HCT116 (cell line): ENCODE data around the gene KNDC1. TPM values are rescaled to one million over a fixed set of nuclear protein-coding genes. Genes with fewer than 3 reads are reported as not detected.

Experiments
- ATAC-seq: fragments of 200-7000 bp; cut with Tn5 transposase; 2 replicates; pipeline ENCODE4 v1.9.1; 2020; ENCODE audit warnings: mild to moderate bottlenecking, moderate library complexity
- BruUV-seq: library from RNA; stranded (reverse); fragments of 400-500 nt; replicated peaks from 2 replicates; lab custom pipeline; 2021; lab: Mats Ljungman, UMichigan
- CTCF ChIA-PET: fragments of 300-600 bp; sonication (Branson Sonifier 250); formaldehyde crosslinking; loops from one replicate; lab custom pipeline; 2021; ENCODE audit warnings: antibody characterized with exemption; lab: Charles Lee
- POLR2A ChIA-PET: fragments of 300-600, 350-600 bp; sonication (Branson Sonifier 250); formaldehyde crosslinking; loops from one replicate; lab custom pipeline; 2021; ENCODE audit warnings: antibody characterized with exemption; lab: Charles Lee
- RAD21 ChIA-PET, 2 experiments: fragments of 300-600 bp; sonication (Branson Sonifier 250); formaldehyde crosslinking; loops; one replicate each; lab custom pipeline; 2023; ENCODE audit warnings: low total read pairs in 2 of 2; ENCODE audit not compliant: uncharacterized antibody in 2 of 2, unreplicated experiment in 2 of 2, low non-redundant PET in 1 of 2; lab: Charles Lee
- DNase-seq: peaks from one replicate; pipeline ENCODE4 v3.0.0-alpha.2; 2010; ENCODE audit warnings: low read depth, low spot score
- H2AFZ ChIP-seq: fragments of 200-600 bp; shearing (Covaris generic), sonication (generic); 2 replicates; pipeline ENCODE4 v1.6.1; 2017; ENCODE audit warnings: low read depth, mixed run types, mixed read lengths, antibody characterized with exemption, low read length; ENCODE audit not compliant: poor library complexity, severe bottlenecking
- H3K27ac ChIP-seq: 2 replicates; pipeline ENCODE4 v1.5.1; 2012; ENCODE audit warnings: low read depth, low read length
- H3K27me3 ChIP-seq: fragments of 200-600 bp; sonication (generic); 2 replicates; pipeline ENCODE4 v1.6.1; 2016; ENCODE audit warnings: mixed run types, low read length, mixed read lengths; ENCODE audit not compliant: insufficient read depth
- H3K36me3 ChIP-seq, 2 experiments: fragments of 200-500 bp in 1 of 2; fragments of 200-600 bp in 1 of 2; sonication (Bioruptor generic) in 1 of 2; sonication (generic) in 1 of 2; 2 replicates each; pipeline versions ENCODE4 v1.5.1 to v1.6.1; 2014 to 2016; ENCODE audit warnings: low read length in 2 of 2, inconsistent platforms in 1 of 2, mixed read lengths in 1 of 2, mixed run types in 1 of 2; ENCODE audit not compliant: insufficient read depth in 2 of 2, control insufficient read depth in 1 of 2
- H3K4me1 ChIP-seq, 2 experiments: fragments of 200-600 bp in 1 of 2; sonication (generic) in 1 of 2; 2 replicates each; pipeline versions ENCODE4 v1.5.1 to v1.6.1; 2012 to 2017; ENCODE audit warnings: low read length in 2 of 2, inconsistent platforms in 1 of 2, mild to moderate bottlenecking in 1 of 2, mixed read lengths in 1 of 2, mixed run types in 1 of 2, moderate library complexity in 1 of 2; ENCODE audit not compliant: insufficient read depth in 2 of 2, control insufficient read depth in 1 of 2
- H3K4me2 ChIP-seq: fragments of 200-600 bp; sonication (generic); 2 replicates; pipeline ENCODE4 v1.6.1; 2017; ENCODE audit warnings: mixed run types, low read length, mixed read lengths
- H3K4me3 ChIP-seq, 2 experiments: fragments of 200-600 bp in 1 of 2; sonication (generic) in 1 of 2; replicated peaks in 1 of 2; 2 replicates each; pipeline ENCODE4 v1.5.1; 2011 to 2016; ENCODE audit warnings: low read length in 2 of 2, control low read depth in 1 of 2, low read depth in 1 of 2, mild to moderate bottlenecking in 1 of 2, mixed read lengths in 1 of 2, mixed run types in 1 of 2
- H3K79me2 ChIP-seq: fragments of 200-600 bp; sonication (generic); 2 replicates; pipeline ENCODE4 v1.6.1; 2017; ENCODE audit warnings: mild to moderate bottlenecking, mixed run types, low read length, moderate library complexity, mixed read lengths; ENCODE audit not compliant: insufficient read depth
- H3K9ac ChIP-seq: fragments of 200-600 bp; sonication (generic); 2 replicates; pipeline ENCODE4 v1.6.1; 2016; ENCODE audit warnings: low read length, mixed read lengths
- H3K9me2 ChIP-seq: fragments of 200-600 bp; sonication (generic), shearing (Covaris generic); 2 replicates; pipeline ENCODE4 v1.6.1; 2017; ENCODE audit warnings: mixed run types, mild to moderate bottlenecking, moderate library complexity; ENCODE audit not compliant: insufficient read depth
- H3K9me3 ChIP-seq, 2 experiments: fragments of 200-500 bp in 1 of 2; fragments of 200-600 bp in 1 of 2; sonication (Bioruptor generic) in 1 of 2; sonication (generic) in 1 of 2; 2 replicates each; pipeline ENCODE4 v1.6.1; 2014 to 2017; ENCODE audit warnings: low read length in 2 of 2, mixed read lengths in 2 of 2, inconsistent platforms in 1 of 2, low read depth in 1 of 2, mild to moderate bottlenecking in 1 of 2, mixed run types in 1 of 2, moderate library complexity in 1 of 2; ENCODE audit not compliant: control insufficient read depth in 1 of 2, insufficient read depth in 1 of 2
- H4K20me1 ChIP-seq: fragments of 200-600 bp; sonication (generic), shearing (Covaris generic); 2 replicates; pipeline ENCODE4 v1.6.1; 2017; ENCODE audit warnings: mixed run types, mild to moderate bottlenecking, moderate library complexity; ENCODE audit not compliant: insufficient read depth
- ATF3 ChIP-seq: IDR thresholded peaks from 2 replicates; pipeline ENCODE4 v1.6.1; 2012
- CEBPB ChIP-seq: IDR thresholded peaks from 2 replicates; pipeline ENCODE4 v1.6.1; 2012; ENCODE audit warnings: low read depth
- EZH2 ChIP-seq: fragments of 200-600 bp; sonication (generic); IDR thresholded peaks from 2 replicates; pipeline ENCODE4 v1.6.1; 2017; ENCODE audit warnings: antibody characterized with exemption, mixed run types
- FOSL1 ChIP-seq: IDR thresholded peaks from 2 replicates; pipeline ENCODE4 v1.6.1; 2012; ENCODE audit warnings: low read depth
- JUND ChIP-seq: IDR thresholded peaks from 2 replicates; pipeline ENCODE4 v1.6.1; 2012
- MAX ChIP-seq: IDR thresholded peaks from 2 replicates; pipeline ENCODE4 v1.6.1; 2012
- POLR2A ChIP-seq: IDR thresholded peaks from 2 replicates; pipeline ENCODE4 v1.7.0; 2011; ENCODE audit warnings: borderline replicate concordance; ENCODE audit not compliant: insufficient read depth, insufficient read length; ENCODE audit errors: extremely low read depth
- POLR2AphosphoS5 ChIP-seq: IDR thresholded peaks from 2 replicates; pipeline ENCODE4 v1.6.1; 2011; ENCODE audit warnings: mild to moderate bottlenecking, low read depth, low read length, moderate library complexity
- RAD21 ChIP-seq: IDR thresholded peaks from 2 replicates; pipeline ENCODE4 v1.6.1; 2012; ENCODE audit warnings: low read depth, mild to moderate bottlenecking
- REST ChIP-seq: IDR thresholded peaks from 2 replicates; pipeline ENCODE4 v1.6.1; 2012; ENCODE audit warnings: low read depth
- SIN3A ChIP-seq: IDR thresholded peaks from 2 replicates; pipeline ENCODE4 v1.6.1; 2012; ENCODE audit warnings: low read depth
- SP1 ChIP-seq: IDR thresholded peaks from 2 replicates; pipeline ENCODE4 v1.6.1; 2012; ENCODE audit warnings: low read depth
- TCF7L2 ChIP-seq: IDR thresholded peaks from 2 replicates; pipeline ENCODE4 v1.7.0; 2011; ENCODE audit warnings: borderline replicate concordance, inconsistent platforms; ENCODE audit not compliant: insufficient read depth, insufficient read length; ENCODE audit errors: extremely low read depth
- YY1 ChIP-seq: IDR thresholded peaks from 2 replicates; pipeline ENCODE4 v1.6.1; 2011; ENCODE audit warnings: low read length, low read depth, moderate library complexity, mild to moderate bottlenecking; ENCODE audit not compliant: insufficient replicate concordance; ENCODE audit errors: extremely low read depth
- ZFX ChIP-seq: fragments of 450-650 bp; IDR thresholded peaks from 2 replicates; pipeline ENCODE4 v1.6.1; 2017
- intact Hi-C: fragments of 100-400 bp; cut with micrococcal nuclease; formaldehyde crosslinking; loops from 2 replicates; pipeline ENCODE4 v1.10.0; 2022
- total RNA-seq: library from RNA; stranded (reverse); gene quantifications from one replicate; pipeline ENCODE4 v1.2.1, GENCODE V29; 2021; ENCODE audit not compliant: unreplicated experiment
- TF ChIP-seq, protein P1 (sequence below), 3 experiments: fragments of 200-600 bp in 1 of 3; sonication (generic) in 1 of 3; IDR thresholded peaks in 2 of 3; conservative IDR thresholded peaks in 1 of 3; 2 replicates each; pipeline ENCODE4 v1.5.1; 2012 to 2017; ENCODE audit warnings: low read depth in 2 of 3, low read length in 2 of 3, antibody characterized with exemption in 1 of 3, borderline replicate concordance in 1 of 3, control low read depth in 1 of 3, mild to moderate bottlenecking in 1 of 3, mixed read lengths in 1 of 3, mixed run types in 1 of 3, moderate library complexity in 1 of 3; ENCODE audit not compliant: insufficient read depth in 1 of 3

KNDC1 gene
- total RNA-seq, 1 experiment from 2014 or later: 3.6 TPM

DNA sequence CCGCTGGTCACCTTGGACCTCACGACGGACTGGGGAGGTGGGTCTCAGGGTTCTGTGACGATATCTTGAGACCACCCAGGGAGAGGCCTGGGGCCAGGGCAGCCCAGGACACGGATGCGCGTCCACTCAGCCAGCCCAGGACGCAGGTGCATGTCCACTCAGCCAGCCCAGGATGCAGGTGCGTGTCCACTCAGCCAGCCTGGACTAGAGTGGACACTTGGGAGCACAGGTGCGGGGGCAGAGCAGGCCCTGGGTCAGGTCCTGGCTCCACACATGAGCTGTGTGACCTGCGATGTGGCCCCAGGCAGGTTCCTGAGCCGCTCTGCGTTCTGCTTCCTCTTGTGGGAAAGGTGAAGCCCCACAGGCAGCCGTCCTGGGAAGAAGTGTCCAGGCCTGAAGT, 22.2 kb downstream of the KNDC1 start:
- Histone ChIP-seq H3K36me3 (no peaks in the 10 kb centered on the region), H4K20me1 (no peaks in the 10 kb centered on the region), H3K9ac (no peak overlapping the region), H3K4me1 (no peaks in the 10 kb centered on the region), H2AFZ (no peak overlapping the region), H3K4me3 (no peak overlapping the region), H3K9me2 (no peaks in the 10 kb centered on the region), H3K79me2 (no peaks in the 10 kb centered on the region), H3K27ac (no peak overlapping the region), H3K27me3 (no peaks in the 10 kb centered on the region), H3K4me2 (no peak overlapping the region), H3K9me3 (no peaks in the 10 kb centered on the region; a peak in 1 of 4 replicates)
- POLR2A ChIA-PET: no interaction called here
- CTCF ChIA-PET: no interaction called here
- intact Hi-C loops: no loop called here
- no peak for TF ChIP-seq RAD21
- TF ChIP-seq MAX: no peak
- TF ChIP-seq JUND: no peak
- no peak for TF ChIP-seq YY1
- no peak for TF ChIP-seq SP1
- TF ChIP-seq EZH2: no peak
- TF ChIP-seq TCF7L2: no peak
- no peak for TF ChIP-seq POLR2A
- TF ChIP-seq REST: no peak
- no peak for TF ChIP-seq CEBPB
- no peak for TF ChIP-seq FOSL1
- TF ChIP-seq ZFX: no peak
- TF ChIP-seq POLR2AphosphoS5: no peak
- TF ChIP-seq, protein P1, sequence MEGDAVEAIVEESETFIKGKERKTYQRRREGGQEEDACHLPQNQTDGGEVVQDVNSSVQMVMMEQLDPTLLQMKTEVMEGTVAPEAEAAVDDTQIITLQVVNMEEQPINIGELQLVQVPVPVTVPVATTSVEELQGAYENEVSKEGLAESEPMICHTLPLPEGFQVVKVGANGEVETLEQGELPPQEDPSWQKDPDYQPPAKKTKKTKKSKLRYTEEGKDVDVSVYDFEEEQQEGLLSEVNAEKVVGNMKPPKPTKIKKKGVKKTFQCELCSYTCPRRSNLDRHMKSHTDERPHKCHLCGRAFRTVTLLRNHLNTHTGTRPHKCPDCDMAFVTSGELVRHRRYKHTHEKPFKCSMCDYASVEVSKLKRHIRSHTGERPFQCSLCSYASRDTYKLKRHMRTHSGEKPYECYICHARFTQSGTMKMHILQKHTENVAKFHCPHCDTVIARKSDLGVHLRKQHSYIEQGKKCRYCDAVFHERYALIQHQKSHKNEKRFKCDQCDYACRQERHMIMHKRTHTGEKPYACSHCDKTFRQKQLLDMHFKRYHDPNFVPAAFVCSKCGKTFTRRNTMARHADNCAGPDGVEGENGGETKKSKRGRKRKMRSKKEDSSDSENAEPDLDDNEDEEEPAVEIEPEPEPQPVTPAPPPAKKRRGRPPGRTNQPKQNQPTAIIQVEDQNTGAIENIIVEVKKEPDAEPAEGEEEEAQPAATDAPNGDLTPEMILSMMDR (IDR thresholded peaks at IDR 0.05 in 2 of 3, conservative IDR thresholded peaks at IDR 0.05 in 1 of 3; ENCODE audit: borderline replicate concordance in 1 of 3, insufficient read depth in 1 of 3, low read depth in 2 of 3, low read length in 2 of 3): no peak
- TF ChIP-seq ATF3: no peak
- no peak for TF ChIP-seq SIN3A
- BruUV-seq: no TSS peak
- DNase-seq (no peak), ATAC-seq (no peak)
- RAD21 ChIA-PET: no interaction called here
